Trophoblast cell (in vitro differentiated cells and primary cell): ENCODE data around the gene CA7.

Experiments
- DNase-seq, 2 donors: peaks; one replicate each; pipeline ENCODE4 v3.0.0-alpha.2; 2016
- H2AFZ ChIP-seq: 2 replicates; pipeline ENCODE4 v1.6.1; 2013; ENCODE audit warnings: low read length, moderate library complexity, mild to moderate bottlenecking; ENCODE audit not compliant: insufficient read depth, poor library complexity
- H2AK5ac ChIP-seq: 2 replicates; pipeline ENCODE4 v1.6.1; 2013; ENCODE audit warnings: mild to moderate bottlenecking, low read length
- H2BK120ac ChIP-seq: 2 replicates; pipeline ENCODE4 v1.6.1; 2013; ENCODE audit warnings: low read length, mild to moderate bottlenecking, moderate library complexity; ENCODE audit not compliant: insufficient read depth, poor library complexity
- H2BK12ac ChIP-seq: 2 replicates; pipeline ENCODE4 v1.6.1; 2013; ENCODE audit warnings: mild to moderate bottlenecking, low read length, moderate library complexity
- H2BK5ac ChIP-seq: 2 replicates; pipeline ENCODE4 v1.6.1; 2013; ENCODE audit warnings: low read length, low read depth, moderate library complexity, mild to moderate bottlenecking; ENCODE audit not compliant: poor library complexity
- H3K14ac ChIP-seq: 2 replicates; pipeline ENCODE4 v1.6.1; 2013; ENCODE audit warnings: mild to moderate bottlenecking, low read length
- H3K18ac ChIP-seq: 2 replicates; pipeline ENCODE4 v1.6.1; 2013; ENCODE audit warnings: mild to moderate bottlenecking, low read length
- H3K23ac ChIP-seq: 2 replicates; pipeline ENCODE4 v1.6.1; 2013; ENCODE audit warnings: low read length
- H3K27ac ChIP-seq: 2 replicates; pipeline ENCODE4 v1.5.1; 2013; ENCODE audit warnings: low read depth, mild to moderate bottlenecking, inconsistent platforms, low read length, moderate library complexity
- H3K27me3 ChIP-seq: 2 replicates; pipeline ENCODE4 v1.6.1; 2013; ENCODE audit warnings: inconsistent platforms, mild to moderate bottlenecking, low read length, moderate library complexity; ENCODE audit not compliant: insufficient read depth
- H3K36me3 ChIP-seq, 2 experiments: 1 replicate in 1 of 2; 2 replicates in 1 of 2; pipeline ENCODE4 v1.6.1; 2013; ENCODE audit warnings: low read length in 2 of 2, mild to moderate bottlenecking in 2 of 2, moderate library complexity in 1 of 2; ENCODE audit not compliant: insufficient read depth in 2 of 2, control insufficient read depth in 1 of 2
- H3K4ac ChIP-seq: 2 replicates; pipeline ENCODE4 v1.6.1; 2013; ENCODE audit warnings: low read depth, mild to moderate bottlenecking, low read length, moderate library complexity
- H3K4me1 ChIP-seq, 2 experiments: 1 replicate in 1 of 2; 2 replicates in 1 of 2; pipeline ENCODE4 v1.6.1; 2013; ENCODE audit warnings: low read length in 2 of 2, mild to moderate bottlenecking in 2 of 2, moderate library complexity in 1 of 2; ENCODE audit not compliant: insufficient read depth in 2 of 2, control insufficient read depth in 1 of 2
- H3K4me2 ChIP-seq: 2 replicates; pipeline ENCODE4 v1.6.1; 2013; ENCODE audit warnings: inconsistent platforms, mild to moderate bottlenecking, low read length, moderate library complexity
- H3K4me3 ChIP-seq: 2 replicates; pipeline ENCODE4 v1.5.1; 2013; ENCODE audit warnings: mild to moderate bottlenecking, low read depth, low read length, inconsistent platforms
- H3K79me1 ChIP-seq: one replicate; pipeline ENCODE4 v1.6.1; 2013; ENCODE audit warnings: low read length
- H3K79me2 ChIP-seq: 2 replicates; pipeline ENCODE4 v1.6.1; 2013; ENCODE audit warnings: low read length, mild to moderate bottlenecking; ENCODE audit not compliant: control insufficient read depth, insufficient read depth, poor library complexity
- H3K9ac ChIP-seq: 2 replicates; pipeline ENCODE4 v1.6.1; 2013; ENCODE audit warnings: mild to moderate bottlenecking, low read length
- H3K9me3 ChIP-seq: 2 replicates; pipeline ENCODE4 v1.6.1; 2013; ENCODE audit warnings: low read depth, mild to moderate bottlenecking, control low read depth, inconsistent platforms, low read length; ENCODE audit not compliant: insufficient read depth
- H4K12ac ChIP-seq: 2 replicates; pipeline ENCODE4 v1.6.1; 2013; ENCODE audit warnings: low read depth, mild to moderate bottlenecking, low read length, moderate library complexity
- H4K8ac ChIP-seq: 2 replicates; pipeline ENCODE4 v1.6.1; 2013; ENCODE audit warnings: low read depth, mild to moderate bottlenecking, low read length, moderate library complexity
- H4K91ac ChIP-seq: one replicate; pipeline ENCODE4 v1.6.1; 2013; ENCODE audit warnings: low read depth, mild to moderate bottlenecking, low read length, moderate library complexity
- WGBS: extraction: QIAGEN DNeasy Blood & Tissue Kit; methylation state at CpG from one replicate; pipeline ENCODE4 v1.1.7; 2013; ENCODE audit warnings: missing lambda C conversion rate; ENCODE audit not compliant: insufficient read length, insufficient coverage; ENCODE audit errors: extremely low coverage; 5-methylcytosine and 5-hydroxymethylcytosine counted together

CA7 gene

GRCh38 chr16:66832661-66833305 lies 11.4 kb upstream of the CA7 start:
- Histone ChIP-seq H3K36me3 (peaks cover 3 to 7% of the 10 kb centered on the region in 2 experiments), H3K4me1 (peaks cover 2 to 3% of the 10 kb centered on the region in 2 experiments), H4K12ac (no peak overlapping the region), H3K79me2 (peaks cover 6% of the 10 kb centered on the region), H2BK120ac (no peak overlapping the region), H3K79me1 (peaks cover 4% of the 10 kb centered on the region), H3K27ac (no peak overlapping the region), H4K91ac (no peak overlapping the region), H2AK5ac (no peak overlapping the region), H3K23ac (no peak overlapping the region), H3K4ac (no peak overlapping the region), H2AFZ (no peak overlapping the region), H3K14ac (no peak overlapping the region), H2BK5ac (no peak overlapping the region), H3K9ac (no peak overlapping the region), H3K4me3 (no peak overlapping the region), H3K9me3 (no peaks in the 10 kb centered on the region), H3K4me2 (no peak overlapping the region), H3K18ac (no peak overlapping the region), H3K27me3 (peaks cover 2% of the 10 kb centered on the region), H2BK12ac (no peak overlapping the region), H4K8ac (no peak overlapping the region)
- DNase-seq: no peak
- WGBS: no CpG with 5 or more reads among the region's 7 CpGs

DNA sequence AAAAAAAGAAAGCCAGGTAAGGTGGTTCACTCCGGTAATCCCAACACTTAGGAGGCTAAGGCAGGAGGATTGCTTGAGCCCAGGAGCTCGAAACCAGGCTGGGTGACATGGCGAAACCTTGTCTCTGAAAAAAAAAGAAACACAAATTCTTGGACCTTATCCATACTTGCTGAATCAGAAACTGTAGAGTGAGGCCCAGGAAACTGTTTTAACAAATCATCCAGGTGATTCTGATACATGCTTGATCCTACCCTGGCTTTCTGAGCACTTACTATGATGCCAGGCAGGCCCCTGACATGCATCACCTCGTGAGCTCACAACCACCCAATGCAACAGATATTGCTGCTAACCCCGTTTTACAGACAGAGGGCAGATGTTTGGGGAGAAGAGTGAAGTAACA lies 9.5 kb upstream of the CA7 start:
- H3K9ac ChIP-seq: no peak overlapping the region
- H2BK5ac ChIP-seq: no peak overlapping the region
- no CpG with 5 or more reads among the region's 5 CpGs for WGBS

DNA sequence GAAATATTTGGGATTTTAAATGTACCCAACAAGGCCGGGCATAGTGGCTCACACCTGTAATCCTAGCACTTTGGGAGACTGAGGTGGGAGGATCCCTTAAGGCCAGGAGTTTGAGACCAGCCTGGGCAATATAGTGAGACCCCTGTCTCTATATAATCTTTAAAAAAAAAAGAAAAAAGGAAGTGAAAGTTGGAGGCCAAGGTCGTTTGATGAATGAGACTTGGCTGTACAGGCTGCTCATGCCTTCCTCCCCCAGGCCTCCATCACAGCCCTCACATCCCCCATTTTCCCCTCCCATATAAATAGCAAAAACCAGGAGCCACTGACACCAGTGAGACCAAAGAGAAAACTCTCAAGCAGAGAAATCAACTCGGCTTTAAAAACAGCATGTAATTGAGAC lies 3.3 kb upstream of the CA7 start:
- peaks cover 34% of the 10 kb centered on the region for H3K27me3 ChIP-seq
- no peak overlapping the region for H4K12ac ChIP-seq

More for the DNA sequence above, 9.5 kb upstream of the CA7 start:
- H3K4ac ChIP-seq: no peak overlapping the region
- H2AK5ac ChIP-seq: no peak overlapping the region
- H2AFZ ChIP-seq: no peak overlapping the region
- no peaks in the 10 kb centered on the region for H3K36me3 ChIP-seq
- no peaks in the 10 kb centered on the region for H3K9me3 ChIP-seq
- DNase-seq: no peak
- no peak overlapping the region for H3K27ac ChIP-seq
- H3K14ac ChIP-seq: no peak overlapping the region
- H4K91ac ChIP-seq: no peak overlapping the region
- H3K18ac ChIP-seq: no peak overlapping the region
- no peak overlapping the region for H2BK120ac ChIP-seq
- no peak overlapping the region for H3K23ac ChIP-seq
- no peak overlapping the region for H3K4me3 ChIP-seq
- H3K4me1 ChIP-seq: no peaks in the 10 kb centered on the region
- no peak overlapping the region for H4K12ac ChIP-seq
- H3K27me3 ChIP-seq: peaks cover 2% of the 10 kb centered on the region
- H3K79me2 ChIP-seq: peaks cover 4% of the 10 kb centered on the region
- no peak overlapping the region for H3K4me2 ChIP-seq
- no peak overlapping the region for H2BK12ac ChIP-seq
- no peak overlapping the region for H4K8ac ChIP-seq
- peaks cover 4% of the 10 kb centered on the region for H3K79me1 ChIP-seq

GRCh38 chr16:66841366-66841765 lies 2.8 kb upstream of the CA7 start:
- no peak overlapping the region for H2AFZ ChIP-seq
- WGBS: no CpG with 5 or more reads among the region's 4 CpGs

More for the DNA sequence above, 3.3 kb upstream of the CA7 start:
- Histone ChIP-seq H3K23ac (no peak overlapping the region), H2BK12ac (no peak overlapping the region), H3K79me1 (no peaks in the 10 kb centered on the region), H4K91ac (no peak overlapping the region), H3K14ac (no peak overlapping the region), H3K4ac (no peak overlapping the region), H3K36me3 (no peaks in the 10 kb centered on the region), H3K4me2 (no peak overlapping the region), H3K9ac (no peak overlapping the region), H3K4me1 (peaks cover 6 to 7% of the 10 kb centered on the region in 2 experiments), H3K79me2 (no peaks in the 10 kb centered on the region), H2BK120ac (no peak overlapping the region), H4K8ac (no peak overlapping the region), H2AK5ac (no peak overlapping the region), H3K18ac (no peak overlapping the region), H2BK5ac (no peak overlapping the region), H3K9me3 (peaks cover 7% of the 10 kb centered on the region), H3K4me3 (no peak overlapping the region), H3K27ac (no peak overlapping the region), H2AFZ (no peak overlapping the region)
- WGBS: no CpG with 5 or more reads among the region's 3 CpGs
- DNase-seq: no peak

More at GRCh38 chr16:66841366-66841765, 2.8 kb upstream of the CA7 start:
- Histone ChIP-seq H3K79me1 (no peaks in the 10 kb centered on the region), H3K4me3 (no peak overlapping the region), H4K91ac (no peak overlapping the region), H2BK5ac (no peak overlapping the region), H3K4me2 (no peak overlapping the region), H3K27me3 (peaks cover 39% of the 10 kb centered on the region), H2AK5ac (no peak overlapping the region), H3K14ac (no peak overlapping the region), H3K4ac (no peak overlapping the region), H4K12ac (no peak overlapping the region), H2BK12ac (no peak overlapping the region), H3K27ac (no peak overlapping the region), H3K9me3 (peaks cover 7% of the 10 kb centered on the region), H3K23ac (no peak overlapping the region), H3K4me1 (peaks cover 6 to 7% of the 10 kb centered on the region in 2 experiments), H2BK120ac (no peak overlapping the region), H3K9ac (no peak overlapping the region), H3K36me3 (no peaks in the 10 kb centered on the region), H3K18ac (no peak overlapping the region), H4K8ac (no peak overlapping the region), H3K79me2 (no peaks in the 10 kb centered on the region)
- DNase-seq: no peak
